Naive B cell (primary cell): Measurements from ENCODE around the gene MAPK1. TPM values are rescaled to one million over a fixed set of nuclear protein-coding genes. Genes with fewer than 3 reads are reported as not detected.

ENCODE experiments used
- ATAC-seq, 2 donors: fragments of 150-1000 bp; cut with Tn5 transposase; 2 replicates each; pipeline ENCODE4 v1.10.0; 2021; ENCODE audit warnings: low read depth in 2 of 2, mild to moderate bottlenecking in 2 of 2, moderate library complexity in 2 of 2
- DNase-seq: peaks from one replicate; pipeline ENCODE4 v3.0.0; 2022
- H3K27ac Mint-ChIP-seq, 6 donors: one replicate each; pipeline ENCODE4 v1.8.0; 2020 to 2022; ENCODE audit warnings: mild to moderate bottlenecking in 6 of 6, mixed read lengths in 6 of 6, moderate library complexity in 5 of 6, inconsistent platforms in 2 of 6
- H3K27me3 Mint-ChIP-seq, 3 donors: one replicate each; pipeline ENCODE4 v1.8.0; 2021 to 2022; ENCODE audit warnings: mixed read lengths in 3 of 3, mild to moderate bottlenecking in 1 of 3
- H3K36me3 Mint-ChIP-seq, 2 donors: one replicate each; pipeline ENCODE4 v1.8.0; 2020 to 2022; ENCODE audit warnings: mixed read lengths in 2 of 2, inconsistent platforms in 1 of 2, mild to moderate bottlenecking in 1 of 2
- H3K4me1 Mint-ChIP-seq, 3 donors: one replicate each; pipeline ENCODE4 v1.8.0; 2020 to 2022; ENCODE audit warnings: mixed read lengths in 3 of 3, inconsistent platforms in 1 of 3, mild to moderate bottlenecking in 1 of 3, moderate library complexity in 1 of 3
- H3K4me3 Mint-ChIP-seq, 8 donors: one replicate each; pipeline ENCODE4 v1.8.0; 2020 to 2022; ENCODE audit warnings: mild to moderate bottlenecking in 8 of 8, mixed read lengths in 8 of 8, moderate library complexity in 8 of 8, inconsistent platforms in 2 of 8
- H3K9me3 Mint-ChIP-seq, 7 donors: one replicate each; pipeline ENCODE4 v1.8.0; 2020 to 2022; ENCODE audit warnings: mixed read lengths in 7 of 7, mild to moderate bottlenecking in 5 of 7, inconsistent platforms in 2 of 7, moderate library complexity in 1 of 7
- polyA plus RNA-seq, 6 donors: library from polyadenylated mRNA; unstranded; fragments of 300-500 nt; fragmentation: Illumina TruSeq; gene quantifications; one replicate each; pipeline ENCODE4 v1.2.3, GENCODE V29; 2021; ENCODE audit warnings: low read depth in 6 of 6

Gene MAPK1
- polyA plus RNA-seq, 6 donors from 2014 or later: 68.6 to 114 (median 93.2) TPM

- H3K4me1 Mint-ChIP-seq: peaks cover 7 to 11% (median 9%) of the 10 kb centered on the region in 3 donors
- peaks cover 25 to 31% of the 10 kb centered on the region in 2 donors for H3K36me3 Mint-ChIP-seq
- no peaks in the 10 kb centered on the region for H3K27me3 Mint-ChIP-seq
- peak overlapping the region in 2 of 6 donors; percentile 17 to 72 for H3K27ac Mint-ChIP-seq
- DNase-seq: no peak
- ATAC-seq: no peak
- peak overlapping the region in 1 of 8 donors; percentile 76 for H3K4me3 Mint-ChIP-seq
- H3K9me3 Mint-ChIP-seq: no peaks in the 10 kb centered on the region
Observed at GRCh38 chr22:21768435-21768834, 99.0 kb downstream of the MAPK1 start.

GRCh38 chr22:21766691-21767462 is 100.6 kb downstream of the MAPK1 start:
- no peaks in the 10 kb centered on the region for H3K27me3 Mint-ChIP-seq
- H3K27ac Mint-ChIP-seq: peak overlapping the region in 5 of 6 donors; percentile 17 to 89 (median 67)
- no peak overlapping the region for H3K4me3 Mint-ChIP-seq
- peak in 1 of 2 donors; percentile 38 for ATAC-seq
- DNase-seq: no peak
- peaks cover 0 to 2% (median 0%) of the 10 kb centered on the region in 3 donors for H3K4me1 Mint-ChIP-seq
- peaks cover 19 to 24% of the 10 kb centered on the region in 2 donors for H3K36me3 Mint-ChIP-seq
- no peaks in the 10 kb centered on the region for H3K9me3 Mint-ChIP-seq

- no peaks in the 10 kb centered on the region for H3K27me3 Mint-ChIP-seq
- no peak overlapping the region for H3K4me3 Mint-ChIP-seq
- ATAC-seq (no peak), DNase-seq (no peak)
- no peaks in the 10 kb centered on the region for H3K9me3 Mint-ChIP-seq
- H3K4me1 Mint-ChIP-seq: peaks cover 0 to 2% (median 0%) of the 10 kb centered on the region in 3 donors
- H3K27ac Mint-ChIP-seq: peak overlapping the region in 1 of 6 donors; percentile 81
- peaks cover 13 to 24% of the 10 kb centered on the region in 2 donors for H3K36me3 Mint-ChIP-seq
Observed at GRCh38 chr22:21765909-21766529, 101.4 kb downstream of the MAPK1 start.

GRCh38 chr22:21764038-21764804 is 103.2 kb downstream of the MAPK1 start:
- no peak overlapping the region for H3K4me3 Mint-ChIP-seq
- H3K4me1 Mint-ChIP-seq: peaks cover 0 to 2% (median 0%) of the 10 kb centered on the region in 3 donors
- ATAC-seq (no peak), DNase-seq (no peak)
- H3K27ac Mint-ChIP-seq: peak overlapping the region in 3 of 6 donors; percentile 29 to 69 (median 39)
- no peaks in the 10 kb centered on the region for H3K27me3 Mint-ChIP-seq
- H3K9me3 Mint-ChIP-seq: no peaks in the 10 kb centered on the region
- H3K36me3 Mint-ChIP-seq: peaks cover 13 to 24% of the 10 kb centered on the region in 2 donors

GRCh38 chr22:21762712-21763581 is 104.5 kb downstream of the MAPK1 start:
- H3K9me3 Mint-ChIP-seq: no peaks in the 10 kb centered on the region
- no peak overlapping the region for H3K4me3 Mint-ChIP-seq
- H3K36me3 Mint-ChIP-seq: peaks cover 19 to 27% of the 10 kb centered on the region in 2 donors
- H3K27me3 Mint-ChIP-seq: no peaks in the 10 kb centered on the region
- H3K4me1 Mint-ChIP-seq: peaks cover 0 to 7% (median 0%) of the 10 kb centered on the region in 3 donors
- no peak for ATAC-seq
- DNase-seq: no peak
- peak overlapping the region in 1 of 6 donors; percentile 46 for H3K27ac Mint-ChIP-seq

GRCh38 chr22:21761994-21762680 is 105.3 kb downstream of the MAPK1 start:
- peaks cover 18 to 23% of the 10 kb centered on the region in 2 donors for H3K36me3 Mint-ChIP-seq
- H3K27me3 Mint-ChIP-seq: no peaks in the 10 kb centered on the region
- no peaks in the 10 kb centered on the region for H3K9me3 Mint-ChIP-seq
- H3K4me3 Mint-ChIP-seq: no peak overlapping the region
- H3K4me1 Mint-ChIP-seq: peaks cover 1 to 9% (median 3%) of the 10 kb centered on the region in 3 donors
- no peak for ATAC-seq
- no peak for DNase-seq
- no peak overlapping the region for H3K27ac Mint-ChIP-seq

- Mint-ChIP-seq H3K4me3 (no peak overlapping the region), H3K9me3 (no peaks in the 10 kb centered on the region), H3K27me3 (no peaks in the 10 kb centered on the region), H3K27ac (no peak overlapping the region), H3K4me1 (peaks cover 6 to 13% (median 6%) of the 10 kb centered on the region in 3 donors), H3K36me3 (peaks cover 20 to 25% of the 10 kb centered on the region in 2 donors)
- ATAC-seq: no peak
- DNase-seq: no peak
Observed at GRCh38 chr22:21761086-21761485, 106.4 kb downstream of the MAPK1 start.

GRCh38 chr22:21760640-21761039 is 106.8 kb downstream of the MAPK1 start:
- H3K27me3 Mint-ChIP-seq: no peaks in the 10 kb centered on the region
- ATAC-seq (no peak), DNase-seq (no peak)
- H3K27ac Mint-ChIP-seq: no peak overlapping the region
- peaks cover 10 to 18% (median 10%) of the 10 kb centered on the region in 3 donors for H3K4me1 Mint-ChIP-seq
- H3K4me3 Mint-ChIP-seq: no peak overlapping the region
- no peaks in the 10 kb centered on the region for H3K9me3 Mint-ChIP-seq
- H3K36me3 Mint-ChIP-seq: peaks cover 20 to 25% of the 10 kb centered on the region in 2 donors

- Mint-ChIP-seq H3K4me1 (peaks cover 19 to 24% (median 19%) of the 10 kb centered on the region in 3 donors), H3K4me3 (peak overlapping the region in 1 of 8 donors; percentile 30), H3K9me3 (no peaks in the 10 kb centered on the region), H3K27me3 (no peaks in the 10 kb centered on the region), H3K27ac (peak overlapping the region in 1 of 6 donors; percentile 36), H3K36me3 (peaks cover 20 to 25% of the 10 kb centered on the region in 2 donors)
- ATAC-seq: no peak
- DNase-seq: no peak
Observed at GRCh38 chr22:21759646-21760376, 107.6 kb downstream of the MAPK1 start.

- ATAC-seq: no peak
- Mint-ChIP-seq H3K27me3 (no peaks in the 10 kb centered on the region), H3K27ac (no peak overlapping the region), H3K9me3 (no peaks in the 10 kb centered on the region), H3K4me1 (peaks cover 26 to 31% (median 26%) of the 10 kb centered on the region in 3 donors), H3K4me3 (no peak overlapping the region), H3K36me3 (peaks cover 15 to 25% of the 10 kb centered on the region in 2 donors)
- no peak for DNase-seq
Observed at GRCh38 chr22:21759093-21759492, 108.4 kb downstream of the MAPK1 start.

GRCh38 chr22:21758091-21758864 is 109.2 kb downstream of the MAPK1 start:
- no peak for ATAC-seq
- Mint-ChIP-seq H3K27me3 (no peaks in the 10 kb centered on the region), H3K9me3 (no peaks in the 10 kb centered on the region), H3K4me3 (peak overlapping the region in 1 of 8 donors; percentile 54), H3K36me3 (peaks cover 15 to 25% of the 10 kb centered on the region in 2 donors), H3K27ac (peak overlapping the region in 2 of 6 donors; percentile 66 to 93), H3K4me1 (peaks cover 28 to 34% (median 32%) of the 10 kb centered on the region in 3 donors)
- no peak for DNase-seq
